ENCODE results near the gene ADGRA1.

Gene ADGRA1

GRCh38 chr10:133166828-133167692 lies 79.3 kb downstream of the ADGRA1 start (continued):
- TF ChIP-seq PRDM10 (tag by site-specific recombination; IDR thresholded peaks at IDR 0.05) (no peak), ZNF266 (tag by site-specific recombination; IDR thresholded peaks at IDR 0.05; ENCODE audit: low read depth) (no peak), ZNF501 (tag by site-specific recombination; IDR thresholded peaks at IDR 0.05) (no peak), ZNF654 (tag by site-specific recombination; IDR thresholded peaks at IDR 0.05; ENCODE audit: low read depth) (no peak), ZBTB6 (tag by site-specific recombination; IDR thresholded peaks at IDR 0.05) (no peak), GLI4 (tag by site-specific recombination; IDR thresholded peaks at IDR 0.05) (no peak), ZNF426 (tag by site-specific recombination; IDR thresholded peaks at IDR 0.05) (no peak)

- H3K4me1 ChIP-seq (ENCODE audit: control insufficient read depth, insufficient read depth, low read length), result no peaks in the 10 kb centered on the region
- POLR2A ChIA-PET, result no interaction called here
- CTCF ChIA-PET, result no interaction called here
- H3K36me3 ChIP-seq (ENCODE audit: control insufficient read depth in 2 of 2, insufficient read depth in 1 of 2, low read length in 2 of 2), result peaks cover 0 to 16% of the 10 kb centered on the region in 2 experiments; a peak in 1 of 3 replicates
- no peak overlapping the region for H3K27ac ChIP-seq (ENCODE audit: extremely low read depth, low read depth, low read length)
- H3K9me3 ChIP-seq (ENCODE audit: control insufficient read depth, insufficient read depth, low read depth, low read length), result no peaks in the 10 kb centered on the region
- no peak for TF ChIP-seq ZNF600 (tag by site-specific recombination; IDR thresholded peaks at IDR 0.05)
- no peak for TF ChIP-seq ZNF146 (tag by site-specific recombination; IDR thresholded peaks at IDR 0.05)
- no peak for TF ChIP-seq BCL6B (tag by site-specific recombination; IDR thresholded peaks at IDR 0.05)
- no peak for TF ChIP-seq ZNF510 (tag by site-specific recombination; IDR thresholded peaks at IDR 0.05; ENCODE audit: insufficient replicate concordance)
- no peak for TF ChIP-seq ZNF701 (tag by site-specific recombination; IDR thresholded peaks at IDR 0.05)
- no peak for TF ChIP-seq ZNF202 (tag by site-specific recombination; IDR thresholded peaks at IDR 0.05; ENCODE audit: borderline replicate concordance)
- TF ChIP-seq ZNF23 (tag by site-specific recombination; IDR thresholded peaks at IDR 0.05; ENCODE audit: borderline replicate concordance), result no peak
- no peak for TF ChIP-seq YY1 (tag by site-specific recombination; IDR thresholded peaks at IDR 0.05)
- no peak for TF ChIP-seq SCRT2 (tag by site-specific recombination; IDR thresholded peaks at IDR 0.05)
- TF ChIP-seq BCL11B (tag by site-specific recombination; IDR thresholded peaks at IDR 0.05; ENCODE audit: low read depth), result no peak
- TF ChIP-seq ZNF624 (tag by site-specific recombination; IDR thresholded peaks at IDR 0.05), result no peak
- no peak for TF ChIP-seq ZNF121 (tag by site-specific recombination; IDR thresholded peaks at IDR 0.05)
- TF ChIP-seq ZNF658 (tag by site-specific recombination; IDR thresholded peaks at IDR 0.05), result no peak
- no peak for TF ChIP-seq ZSCAN30 (tag by site-specific recombination; IDR thresholded peaks at IDR 0.05)
- no peak for TF ChIP-seq KLF16 (tag by site-specific recombination; IDR thresholded peaks at IDR 0.05)
- TF ChIP-seq AEBP2 (tag by site-specific recombination; IDR thresholded peaks at IDR 0.05; ENCODE audit: borderline replicate concordance), result no peak
- H3K4me3 ChIP-seq (ENCODE audit: low read depth, low read length), result no peak overlapping the region
These were observed 80.2 kb downstream of the ADGRA1 start for GRCh38 chr10:133167693-133168616.
